GM18520 (cell line): ENCODE data around the gene SUN2.
A peak's percentile ranks its signal among the peaks of the same experiment; 100 is the strongest.

ENCODE experiments used
- ATAC-seq: cut with Tn5 transposase; IDR thresholded peaks from one replicate; pipeline ENCODE4 v1.9.1; 2021; ENCODE audit not compliant: unreplicated experiment

Gene SUN2

GRCh38 chr22:38718414-38718813 lies 37.4 kb downstream of the SUN2 start:
- no peak for ATAC-seq

DNA sequence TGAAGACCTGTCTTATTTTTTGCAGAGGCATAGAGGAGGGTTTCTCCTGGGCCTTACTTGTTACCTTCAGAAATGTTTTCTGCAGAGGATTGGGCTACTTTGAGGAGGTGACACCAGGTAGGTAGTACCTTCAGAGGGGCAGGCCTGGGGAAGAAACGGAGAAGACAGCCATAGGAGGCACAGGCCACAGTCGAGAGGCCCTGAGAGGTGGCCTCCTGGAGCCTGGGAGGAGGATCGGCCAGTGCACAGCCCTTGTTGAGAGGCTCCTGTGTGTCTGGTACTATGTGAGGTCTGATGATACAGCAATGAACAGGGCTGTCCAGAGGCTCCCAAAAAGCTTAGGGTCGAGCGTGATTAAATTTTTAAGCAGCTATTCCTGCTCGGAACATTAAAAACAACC lies 38.6 kb downstream of the SUN2 start:
- ATAC-seq: no peak

DNA sequence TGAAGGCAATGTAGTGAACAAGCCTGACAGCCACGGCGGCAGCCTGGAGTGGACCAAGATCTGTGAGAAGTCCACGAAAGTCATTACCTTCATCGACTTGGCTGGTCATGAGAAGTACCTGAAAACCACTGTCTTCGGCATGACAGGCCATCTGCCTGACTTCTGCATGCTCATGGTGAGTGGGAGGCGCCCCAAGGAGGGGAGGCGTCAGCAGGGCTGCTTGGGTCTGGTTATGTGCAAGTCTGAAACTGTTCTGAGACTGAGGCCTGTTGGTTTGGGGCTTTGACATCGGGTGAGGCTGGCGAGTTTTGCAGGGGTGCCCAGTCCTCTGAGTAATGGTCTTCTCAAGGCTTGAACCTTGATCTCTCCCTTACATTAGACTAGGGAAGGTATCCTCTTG lies 39.0 kb downstream of the SUN2 start:
- ATAC-seq: no peak

DNA sequence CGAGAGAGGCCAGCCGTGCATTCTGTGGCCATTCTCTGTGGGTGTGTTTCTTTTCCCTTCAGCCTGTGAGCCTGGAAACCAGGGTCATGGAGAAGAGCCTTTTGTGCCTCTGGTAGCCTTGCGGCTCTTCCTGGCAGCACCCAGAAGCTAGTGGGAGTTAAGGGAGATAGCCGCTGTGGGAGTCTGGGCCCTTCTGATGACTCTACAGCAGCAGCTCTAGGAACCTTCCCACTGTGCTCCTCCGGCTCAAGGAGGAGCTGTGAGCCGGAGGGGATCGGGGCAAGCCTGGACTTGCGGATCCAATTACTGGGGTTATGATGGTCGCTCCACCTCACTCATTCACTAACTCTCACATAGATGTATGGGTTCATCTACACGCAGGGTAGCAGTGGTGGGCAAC lies 39.5 kb downstream of the SUN2 start:
- no peak for ATAC-seq

GRCh38 chr22:38715852-38716251 lies 39.9 kb downstream of the SUN2 start:
- no peak for ATAC-seq

DNA sequence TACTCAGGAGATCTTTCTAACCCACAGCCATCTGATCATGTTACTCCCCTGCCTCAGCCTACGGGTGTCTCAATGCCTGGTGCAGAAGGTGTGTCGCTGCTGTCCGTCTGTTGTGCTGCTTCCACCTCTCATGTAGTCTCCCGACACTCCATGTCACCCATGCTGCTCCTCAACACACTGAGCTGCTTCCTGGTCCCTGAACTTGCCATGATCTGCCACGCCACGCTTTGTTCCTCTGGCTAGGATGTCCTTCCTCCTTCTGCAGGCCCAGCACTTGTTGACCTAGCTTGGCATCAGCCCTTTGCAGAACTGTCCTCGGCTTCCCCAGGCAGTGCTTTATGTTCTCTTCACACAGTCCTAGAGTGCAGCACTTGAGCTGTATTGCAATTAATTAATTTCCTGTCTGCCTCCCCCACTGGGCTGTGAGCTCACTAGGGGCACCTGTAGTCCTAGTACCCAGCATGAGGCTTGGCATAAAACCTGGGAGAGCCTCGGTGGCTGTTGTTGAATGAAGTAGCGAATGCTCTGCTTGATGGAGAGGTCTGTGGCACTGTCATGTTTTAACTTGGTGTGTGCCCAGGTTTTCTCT lies 40.5 kb downstream of the SUN2 start:
- no peak for ATAC-seq

DNA sequence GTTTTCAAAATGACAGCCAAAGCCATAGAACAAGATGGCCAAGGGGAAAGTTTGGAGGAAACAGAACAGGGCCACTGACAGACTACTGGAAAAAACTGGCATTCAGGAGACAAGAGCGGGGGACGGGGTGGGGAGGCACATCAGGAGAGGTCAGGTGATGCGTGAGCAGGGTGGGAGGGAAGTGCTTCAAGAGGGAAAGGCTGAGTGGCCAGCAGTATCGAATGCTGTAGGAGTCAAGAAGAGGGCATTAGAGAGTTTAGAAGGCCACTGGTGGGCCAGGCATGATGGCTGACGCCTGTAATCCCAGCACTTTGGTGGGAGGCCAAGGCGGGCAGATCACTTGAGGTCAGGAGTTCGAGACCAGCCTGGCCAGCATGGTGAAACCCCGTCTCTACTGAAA lies 41.9 kb downstream of the SUN2 start:
- no peak for ATAC-seq

GRCh38 chr22:38712486-38713207 lies 43.2 kb downstream of the SUN2 start:
- no peak for ATAC-seq

DNA sequence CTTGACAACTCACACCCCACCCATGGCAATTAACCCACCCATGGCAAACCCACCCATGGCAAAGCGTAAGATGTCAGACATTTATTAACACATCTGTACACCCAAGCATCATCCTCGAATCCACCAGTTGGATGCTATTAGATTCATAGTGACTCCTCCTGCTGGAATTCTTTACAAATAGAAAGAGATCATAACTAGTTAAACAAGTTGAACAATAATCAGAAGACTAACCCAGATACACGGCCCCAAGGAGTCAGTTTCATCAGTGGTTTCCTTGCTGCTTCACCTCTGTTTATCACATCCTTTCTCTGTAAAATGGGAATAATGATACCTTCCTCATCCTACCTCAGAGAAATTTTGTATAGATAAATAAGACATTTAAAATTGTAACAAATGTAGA lies 44.9 kb downstream of the SUN2 start:
- ATAC-seq: no peak

GRCh38 chr22:38710351-38710750 lies 45.4 kb downstream of the SUN2 start:
- ATAC-seq: no peak

DNA sequence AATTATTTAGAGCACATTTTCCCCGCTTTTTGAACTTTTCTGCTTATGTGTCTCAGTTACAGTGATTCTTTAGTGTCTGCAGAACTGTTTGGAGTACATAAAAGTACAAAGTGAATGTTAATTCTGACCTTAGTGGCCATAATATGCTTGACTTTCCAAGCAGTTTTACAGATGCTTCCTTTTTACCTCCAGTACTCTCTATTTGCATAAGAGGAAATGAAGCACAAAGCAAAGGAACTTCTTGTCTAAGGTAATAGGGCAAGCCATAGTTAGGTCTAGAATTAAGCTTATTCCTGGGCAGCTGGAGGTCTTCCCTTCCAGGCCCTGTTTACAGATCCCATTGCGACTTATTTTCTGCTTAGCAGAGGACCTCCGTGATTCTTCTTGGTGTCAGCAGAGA lies 46.5 kb downstream of the SUN2 start:
- no peak for ATAC-seq

DNA sequence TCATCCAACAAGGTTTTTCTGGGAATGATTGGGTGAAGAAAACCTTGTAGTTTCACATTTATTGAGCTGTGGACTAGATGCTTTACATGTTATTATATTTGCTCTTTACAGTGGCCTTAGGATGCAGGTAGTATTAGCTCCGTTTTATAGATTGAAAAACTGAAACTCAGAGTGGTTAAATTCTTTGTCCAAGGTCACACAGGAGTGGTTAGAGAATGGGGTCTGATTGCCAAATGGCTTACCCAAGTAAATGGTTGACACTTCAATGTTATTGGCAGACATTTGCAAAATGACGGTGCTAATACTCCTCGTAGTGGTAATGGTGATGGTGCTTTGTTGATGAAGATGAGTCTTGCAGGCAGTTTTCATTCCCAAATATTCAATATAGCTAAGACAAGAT lies 47.8 kb downstream of the SUN2 start:
- ATAC-seq: no peak

GRCh38 chr22:38707346-38707745 lies 48.5 kb downstream of the SUN2 start:
- ATAC-seq: no peak

DNA sequence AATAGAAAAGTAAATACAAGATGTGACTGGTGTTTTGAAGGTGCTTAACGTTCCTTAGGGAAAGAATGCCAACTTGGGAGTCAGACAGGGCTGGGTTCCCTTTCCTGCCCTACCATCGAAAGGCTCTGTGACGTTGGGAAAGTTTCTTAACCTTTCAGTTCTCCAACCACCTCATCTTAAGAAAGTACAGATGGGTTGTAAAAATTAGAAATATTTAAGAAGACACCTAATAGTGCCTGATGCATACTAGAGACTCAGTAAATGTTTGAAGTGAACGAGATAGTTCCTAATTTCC lies 49.0 kb downstream of the SUN2 start:
- ATAC-seq: no peak

- ATAC-seq: peak; percentile 6
Observed at GRCh38 chr22:38706101-38706900, 49.5 kb downstream of the SUN2 start.

DNA sequence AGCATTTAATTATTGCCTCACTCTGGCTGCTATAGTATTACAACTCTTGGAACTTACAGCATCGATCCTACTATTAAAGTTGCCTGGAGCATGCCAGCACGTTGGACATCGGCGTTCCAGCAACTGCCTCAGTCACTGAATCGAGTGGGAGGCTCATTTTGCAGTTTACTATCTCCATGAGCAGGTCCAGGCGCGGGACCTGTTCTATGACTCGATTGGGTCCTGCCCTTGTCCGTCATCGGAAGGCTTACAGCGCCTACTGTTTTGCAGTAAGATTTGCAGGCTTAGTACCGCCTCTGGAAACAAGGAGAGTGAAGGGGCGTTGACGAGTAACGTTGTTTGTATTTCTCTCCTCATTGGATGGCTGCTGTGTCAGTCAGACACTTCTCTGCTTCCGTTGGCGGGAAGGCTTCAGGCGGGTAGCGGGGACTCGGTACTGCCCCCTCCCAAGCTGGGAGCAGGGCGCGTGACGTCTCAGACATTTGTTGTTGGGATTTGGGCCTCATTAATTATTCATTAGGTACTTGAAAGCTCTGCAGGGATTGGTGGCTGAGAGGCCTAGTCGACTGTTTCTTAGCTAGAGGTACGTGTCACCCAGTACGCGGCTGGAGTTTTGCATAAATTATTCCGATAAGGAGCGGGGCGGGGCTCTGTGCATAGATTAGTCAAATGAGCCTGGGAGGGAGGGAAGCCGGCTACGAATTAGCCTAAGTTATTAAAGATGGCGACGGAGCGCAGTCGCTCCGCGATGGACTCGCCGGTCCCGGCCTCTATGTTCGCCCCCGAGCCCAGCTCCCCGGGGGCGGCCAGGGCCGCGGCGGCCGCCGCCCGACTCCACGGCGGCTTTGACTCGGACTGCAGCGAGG lies 50.3 kb downstream of the SUN2 start, which contains the start of gene GTPBP1:
GTPBP1 (plus strand) TSS at position 710 of the 866 bp plus-strand sequence; CDS start at position 722, 12 bp downstream.
- ATAC-seq: peak; percentile 57

DNA sequence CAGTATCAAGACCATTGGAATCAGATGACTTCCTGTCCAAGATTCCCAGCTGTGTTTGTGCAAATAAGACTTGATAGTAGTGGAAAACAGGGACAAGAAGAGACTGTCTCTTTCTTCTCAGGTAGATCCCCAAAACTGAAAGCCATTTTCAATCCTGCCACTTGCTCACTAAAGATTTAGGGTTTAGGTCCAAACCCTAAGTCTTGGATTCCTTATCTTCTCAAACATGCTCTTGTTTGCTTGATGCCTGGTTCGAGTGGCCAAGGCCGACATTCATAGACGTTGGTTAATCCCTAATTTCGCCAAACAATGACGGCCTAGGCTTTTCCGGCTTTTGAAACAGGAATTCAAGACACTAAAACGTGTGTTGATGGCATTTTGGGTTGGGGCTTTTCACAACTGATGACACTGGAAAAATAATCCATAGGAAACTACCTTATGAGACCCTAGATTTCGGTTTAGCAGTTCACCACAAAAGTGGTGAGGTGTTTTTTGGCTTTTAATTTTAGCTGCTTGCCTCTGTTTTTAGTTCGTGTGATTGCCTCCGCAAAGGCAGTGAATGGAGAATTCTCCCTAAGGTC lies 51.1 kb downstream of the SUN2 start:
- ATAC-seq: no peak

- peak; percentile 26 for ATAC-seq
Observed at GRCh38 chr22:38700789-38701628, 54.8 kb downstream of the SUN2 start, which contains the start of gene JOSD1. Gene JOSD1 (minus strand): TSS chr22:38700943. CDS start chr22:38699987, 956 bp downstream.

DNA sequence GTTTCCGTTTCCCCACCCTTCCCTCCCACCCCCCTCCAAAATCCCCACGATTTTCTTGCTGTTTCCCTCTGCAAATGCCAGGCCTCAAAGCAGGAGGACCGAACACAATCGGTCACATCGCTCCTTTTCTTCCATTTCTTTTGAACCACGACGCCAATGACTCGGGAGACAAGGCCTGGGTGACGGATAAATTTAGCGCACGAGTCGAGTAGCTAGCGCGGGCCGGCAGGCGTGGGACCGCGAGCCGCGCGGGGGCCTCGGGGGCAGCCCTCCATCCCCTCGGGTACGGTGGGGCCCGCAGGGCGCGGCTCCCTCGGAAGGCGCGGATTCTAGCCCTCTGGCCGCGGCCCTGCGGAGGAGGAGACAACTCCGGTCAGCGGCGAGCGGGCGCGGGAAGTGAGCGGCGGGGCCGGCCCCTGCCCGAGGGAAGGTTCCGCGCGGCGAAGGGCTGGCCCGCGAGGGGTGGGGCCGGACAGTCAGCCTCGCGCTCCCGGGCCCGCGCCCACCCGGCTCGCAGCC lies 55.5 kb downstream of the SUN2 start:
- peak; percentile 17 for ATAC-seq

- ATAC-seq: no peak
Observed at GRCh38 chr22:38699784-38700183, 56.0 kb downstream of the SUN2 start.
